Ascending aorta (tissue), 2 donors: ENCODE measurements around the gene BBS9. TPM values are rescaled to one million over a fixed set of nuclear protein-coding genes. Genes with fewer than 3 reads are reported as not detected.

Experiments
- DNase-seq, 2 donors: peaks; one replicate each; pipeline ENCODE4 v3.0.0-alpha.2; 2019; ENCODE audit warnings: low spot score in 2 of 2
- H3K27ac ChIP-seq, 2 donors: fragments of 200-600 bp; sonication (generic); one replicate each; pipeline ENCODE4 v1.5.1; 2016 to 2017; ENCODE audit warnings: mild to moderate bottlenecking in 1 of 2
- H3K27me3 ChIP-seq: fragments of 200-600 bp; sonication (generic); one replicate; pipeline ENCODE4 v1.5.1; 2017
- H3K36me3 ChIP-seq, 2 donors: fragments of 200-600 bp; sonication (generic); one replicate each; pipeline ENCODE4 v1.5.1; 2016
- H3K4me1 ChIP-seq, 2 donors: fragments of 200-600 bp; sonication (generic); one replicate each; pipeline ENCODE4 v1.5.1; 2016 to 2017; ENCODE audit warnings: mild to moderate bottlenecking in 1 of 2
- H3K4me3 ChIP-seq, 2 donors: fragments of 200-600 bp; sonication (generic); one replicate each; pipeline ENCODE4 v1.5.1; 2016 to 2017; ENCODE audit warnings: mild to moderate bottlenecking in 1 of 2
- H3K9me3 ChIP-seq, 2 donors: fragments of 200-600 bp; sonication (generic); one replicate each; pipeline ENCODE4 v1.5.1; 2016
- CTCF ChIP-seq, 3 experiments: fragments of 200-600 bp in 2 of 3; fragments of 450-650 bp in 1 of 3; sonication (generic) in 2 of 3; IDR thresholded peaks; one replicate each; pipeline ENCODE4 v1.5.1; 2016 to 2019; ENCODE audit warnings: antibody characterized with exemption in 3 of 3, mild to moderate bottlenecking in 1 of 3, moderate library complexity in 1 of 3
- intact Hi-C: fragments of 100-400 bp; cut with DNase I; formaldehyde crosslinking; loops from one replicate; pipeline ENCODE4 v1.15.1; 2023
- total RNA-seq: library from RNA; depleted of rRNA; stranded (reverse); fragments of >200 nt; gene quantifications from one replicate; pipeline ENCODE4 v1.1.0, GENCODE V29; 2016

The BBS9 gene
- total RNA-seq, 1 donor from 2014 or later, result 23.3 TPM

- Histone ChIP-seq H3K4me1 (no peaks in the 10 kb centered on the region), H3K36me3 (no peaks in the 10 kb centered on the region), H3K27ac (no peak overlapping the region), H3K27me3 (no peaks in the 10 kb centered on the region), H3K4me3 (no peak overlapping the region), H3K9me3 (no peaks in the 10 kb centered on the region)
- intact Hi-C loops, result no loop called here
- DNase-seq, result no peak
- no peak for TF ChIP-seq CTCF (IDR thresholded peaks at IDR 0.05)
Observed at GRCh38 chr7:33220231-33220630, 90.9 kb downstream of the BBS9 start.

- no peak overlapping the region for H3K27ac ChIP-seq
- intact Hi-C loops, result no loop called here
Observed at GRCh38 chr7:33221390-33221789, 92.0 kb downstream of the BBS9 start.

DNA sequence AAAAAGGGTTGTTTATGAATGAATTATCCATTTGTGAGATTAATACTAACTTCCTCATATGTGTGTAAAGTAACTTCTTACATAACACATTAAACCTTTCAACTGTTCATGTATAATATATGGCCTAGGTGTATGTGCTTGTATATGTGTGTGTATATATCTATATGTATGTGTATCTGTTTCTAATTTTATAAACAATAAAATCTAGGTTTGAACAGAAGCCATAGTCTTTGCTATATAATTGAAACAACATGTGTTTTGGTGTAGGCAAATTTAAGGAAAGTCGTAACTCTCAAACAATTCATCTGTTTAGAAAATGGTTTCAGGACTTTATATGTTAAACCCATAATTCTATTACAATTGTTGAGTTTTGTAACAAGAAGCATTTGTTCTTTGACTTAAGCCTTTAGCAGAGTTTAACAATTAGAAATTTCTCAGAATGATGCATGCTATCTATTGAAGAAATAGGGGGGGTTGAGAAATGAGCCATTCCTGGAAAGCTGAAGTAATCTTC, 103.3 kb downstream of the BBS9 start:
- no peak for TF ChIP-seq CTCF (IDR thresholded peaks at IDR 0.05)

More at GRCh38 chr7:33221390-33221789, 92.0 kb downstream of the BBS9 start:
- Histone ChIP-seq H3K4me1 (no peaks in the 10 kb centered on the region), H3K27me3 (no peaks in the 10 kb centered on the region), H3K36me3 (no peaks in the 10 kb centered on the region), H3K9me3 (no peaks in the 10 kb centered on the region), H3K4me3 (no peak overlapping the region)
- no peak for TF ChIP-seq CTCF (IDR thresholded peaks at IDR 0.05)
- DNase-seq, result no peak

GRCh38 chr7:33233659-33234058, 104.3 kb downstream of the BBS9 start:
- DNase-seq, result no peak
- H3K9me3 ChIP-seq, result no peaks in the 10 kb centered on the region
- no peak overlapping the region for H3K27ac ChIP-seq
- intact Hi-C loops, result no loop called here
- no peak for TF ChIP-seq CTCF (IDR thresholded peaks at IDR 0.05)
- H3K27me3 ChIP-seq, result no peaks in the 10 kb centered on the region
- no peaks in the 10 kb centered on the region for H3K36me3 ChIP-seq
- no peak overlapping the region for H3K4me3 ChIP-seq
- no peaks in the 10 kb centered on the region for H3K4me1 ChIP-seq

More for the DNA sequence above, 103.3 kb downstream of the BBS9 start:
- Histone ChIP-seq H3K4me1 (no peaks in the 10 kb centered on the region), H3K27ac (no peak overlapping the region), H3K4me3 (no peak overlapping the region), H3K36me3 (no peaks in the 10 kb centered on the region), H3K27me3 (no peaks in the 10 kb centered on the region), H3K9me3 (no peaks in the 10 kb centered on the region)
- intact Hi-C loops, result no loop called here
- DNase-seq, result no peak

GRCh38 chr7:33237036-33237435, 107.7 kb downstream of the BBS9 start:
- H3K4me3 ChIP-seq, result no peak overlapping the region
- intact Hi-C loops, result no loop called here
- DNase-seq, result no peak
- H3K4me1 ChIP-seq, result no peaks in the 10 kb centered on the region
- no peak overlapping the region for H3K27ac ChIP-seq
- TF ChIP-seq CTCF (IDR thresholded peaks at IDR 0.05), result no peak
- H3K9me3 ChIP-seq, result no peaks in the 10 kb centered on the region
- H3K27me3 ChIP-seq, result no peaks in the 10 kb centered on the region
- H3K36me3 ChIP-seq, result no peaks in the 10 kb centered on the region
